GM12873 (cell line): ENCODE data around the gene RAB22A.

Source experiments
- TF ChIP-seq, protein P1 (sequence below): IDR thresholded peaks from 2 replicates; pipeline ENCODE4 v1.5.1; 2012; ENCODE audit warnings: low read depth, mild to moderate bottlenecking, moderate library complexity, low read length, control low read depth; ENCODE audit not compliant: insufficient read depth; ENCODE audit errors: missing control alignments

The RAB22A gene

DNA sequence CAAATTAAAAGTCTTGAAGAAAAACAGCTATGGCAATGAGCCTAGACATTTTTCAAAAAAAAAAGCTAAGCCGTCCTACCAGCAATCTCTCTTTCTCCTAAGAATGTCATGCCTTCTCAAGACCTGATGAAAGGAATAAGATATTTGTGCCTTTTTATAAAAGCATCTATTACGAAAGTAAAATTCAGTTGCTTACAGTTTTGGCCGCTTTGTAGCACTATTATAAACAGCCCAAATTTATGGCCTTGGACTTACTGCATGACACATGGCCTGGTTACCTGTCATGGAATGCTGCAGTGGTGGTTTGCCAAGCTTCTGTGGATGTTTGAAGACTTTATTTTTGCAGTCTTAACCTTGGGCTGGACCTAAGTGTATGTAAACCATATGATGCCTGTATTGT lies 57.4 kb downstream of the RAB22A start:
- TF ChIP-seq, protein P1, sequence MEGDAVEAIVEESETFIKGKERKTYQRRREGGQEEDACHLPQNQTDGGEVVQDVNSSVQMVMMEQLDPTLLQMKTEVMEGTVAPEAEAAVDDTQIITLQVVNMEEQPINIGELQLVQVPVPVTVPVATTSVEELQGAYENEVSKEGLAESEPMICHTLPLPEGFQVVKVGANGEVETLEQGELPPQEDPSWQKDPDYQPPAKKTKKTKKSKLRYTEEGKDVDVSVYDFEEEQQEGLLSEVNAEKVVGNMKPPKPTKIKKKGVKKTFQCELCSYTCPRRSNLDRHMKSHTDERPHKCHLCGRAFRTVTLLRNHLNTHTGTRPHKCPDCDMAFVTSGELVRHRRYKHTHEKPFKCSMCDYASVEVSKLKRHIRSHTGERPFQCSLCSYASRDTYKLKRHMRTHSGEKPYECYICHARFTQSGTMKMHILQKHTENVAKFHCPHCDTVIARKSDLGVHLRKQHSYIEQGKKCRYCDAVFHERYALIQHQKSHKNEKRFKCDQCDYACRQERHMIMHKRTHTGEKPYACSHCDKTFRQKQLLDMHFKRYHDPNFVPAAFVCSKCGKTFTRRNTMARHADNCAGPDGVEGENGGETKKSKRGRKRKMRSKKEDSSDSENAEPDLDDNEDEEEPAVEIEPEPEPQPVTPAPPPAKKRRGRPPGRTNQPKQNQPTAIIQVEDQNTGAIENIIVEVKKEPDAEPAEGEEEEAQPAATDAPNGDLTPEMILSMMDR: no peak

DNA sequence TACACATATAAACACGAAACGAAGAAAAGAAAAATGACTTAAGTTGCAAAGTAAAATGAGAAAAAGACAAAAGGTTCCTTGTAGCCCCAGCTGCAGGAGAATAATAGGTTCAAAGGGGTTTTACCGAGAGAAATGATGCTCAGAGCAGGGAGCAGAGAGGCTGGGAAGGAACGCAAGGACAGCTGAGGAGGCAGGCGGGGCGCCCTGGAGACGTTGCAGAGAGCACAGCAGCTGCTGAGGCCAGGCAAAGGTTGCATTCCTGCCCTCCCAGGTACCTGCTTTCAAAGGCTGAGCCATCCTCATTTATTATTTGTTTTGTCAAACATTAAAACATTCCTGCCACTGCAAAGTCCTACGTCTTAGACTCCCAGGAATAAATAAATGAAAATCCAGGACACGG lies 63.3 kb downstream of the RAB22A start:
- TF ChIP-seq, protein P1: no peak

DNA sequence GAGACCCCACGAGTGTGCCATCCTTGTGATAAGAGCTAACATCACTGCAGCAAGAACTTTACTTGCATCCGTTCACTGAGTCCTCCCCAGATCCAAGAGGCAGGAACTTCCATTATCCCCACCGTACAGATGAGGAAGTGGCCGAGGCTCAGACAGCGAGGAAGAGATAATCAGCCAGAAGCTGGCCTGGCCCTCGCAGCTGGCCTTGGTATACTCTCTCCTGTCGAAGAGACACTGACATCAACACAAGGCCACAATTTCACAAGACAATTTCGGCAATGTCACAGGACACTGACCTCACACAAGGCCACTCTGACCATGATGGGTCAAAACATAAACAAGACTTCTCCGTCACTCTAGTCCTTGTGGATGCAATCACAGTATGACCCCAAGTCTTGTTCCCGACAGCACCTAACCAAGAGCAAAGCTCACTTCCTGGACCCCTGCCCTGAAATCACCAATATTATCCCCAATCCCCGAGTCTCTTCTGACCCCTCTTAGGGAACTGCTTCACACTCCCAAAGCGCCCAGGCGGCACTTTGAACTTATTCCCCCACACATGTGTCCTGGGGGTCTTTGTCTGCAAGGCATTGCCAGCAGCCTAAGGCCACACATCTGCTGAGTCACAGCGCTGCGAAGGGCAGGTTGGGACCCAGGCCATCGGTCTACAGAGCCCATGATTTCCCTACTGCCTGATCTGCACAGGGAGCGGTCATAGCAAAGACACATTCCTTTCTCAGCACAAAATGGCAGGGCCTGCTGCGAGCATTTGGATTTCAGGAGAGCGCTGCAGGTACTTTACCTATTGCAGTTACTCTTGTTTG lies 64.7 kb downstream of the RAB22A start:
- TF ChIP-seq, protein P1: no peak

DNA sequence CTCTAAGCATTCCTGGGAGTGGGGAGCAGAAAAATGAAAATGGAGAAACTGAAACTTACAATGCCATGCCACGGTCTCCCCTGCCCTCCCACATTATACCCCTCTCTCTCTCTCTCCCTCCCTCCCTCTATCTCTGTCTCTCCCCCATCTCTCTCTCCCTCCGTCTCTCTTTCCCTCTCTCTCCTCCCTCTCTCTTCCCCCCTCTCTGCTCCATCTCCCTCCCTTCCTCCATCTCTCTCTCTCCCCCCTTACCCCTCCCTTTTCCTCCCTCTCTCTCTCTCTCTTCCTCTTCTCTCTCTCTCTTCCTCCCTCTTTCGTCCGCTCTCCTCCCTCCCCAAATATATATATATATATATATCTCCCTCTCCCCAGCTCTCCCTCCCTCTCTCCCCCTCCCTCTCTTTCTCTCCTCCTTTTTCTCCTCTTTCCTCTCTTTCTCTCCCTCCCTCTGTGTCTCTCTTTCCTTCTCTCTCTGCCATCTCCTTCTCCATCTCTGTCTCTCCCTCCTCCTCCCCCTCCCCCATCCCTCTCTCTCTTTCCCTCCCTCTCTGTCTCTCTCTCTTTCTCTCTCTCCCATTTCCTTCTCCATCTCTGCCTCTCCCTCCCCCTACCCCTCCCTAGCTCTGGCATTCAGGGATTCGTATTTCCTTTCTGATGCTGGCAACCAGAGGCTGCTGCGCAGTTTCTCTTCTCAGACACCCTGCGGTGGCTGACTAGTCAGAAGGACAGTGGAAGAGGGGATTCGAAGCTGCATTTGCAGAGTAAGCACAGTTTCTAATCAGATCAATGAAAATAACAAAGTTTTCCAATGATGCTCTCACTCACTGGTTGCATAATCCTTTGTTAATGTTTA lies 65.6 kb downstream of the RAB22A start:
- TF ChIP-seq, protein P1: no peak

DNA sequence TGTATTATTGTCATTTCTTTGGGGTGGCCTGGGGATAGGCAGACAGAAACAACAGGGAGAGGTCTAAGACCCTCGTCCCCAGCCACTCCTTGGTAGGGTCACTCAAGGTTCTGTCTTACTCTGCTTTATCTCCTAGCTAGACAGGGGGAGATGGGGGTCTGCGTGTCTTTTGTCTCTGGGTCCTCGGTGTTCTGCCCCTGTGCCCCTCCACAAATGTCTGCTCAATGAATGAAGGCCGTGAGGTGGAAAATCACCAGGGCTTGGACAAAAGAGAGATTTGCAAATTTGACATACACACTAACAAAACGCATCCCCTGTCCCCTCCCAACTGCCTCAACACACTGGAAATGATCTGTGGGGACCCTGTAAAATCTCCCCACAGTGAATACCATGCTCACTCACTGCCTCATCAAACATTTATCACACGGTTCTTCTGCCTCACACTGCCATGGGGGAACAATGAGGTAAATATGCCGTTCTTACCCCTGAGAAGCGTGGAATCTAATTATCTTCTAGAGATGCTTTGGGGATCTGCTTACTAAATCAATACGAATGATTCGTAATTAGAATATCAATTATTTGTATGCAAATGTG lies 66.3 kb downstream of the RAB22A start:
- TF ChIP-seq, protein P1: no peak

DNA sequence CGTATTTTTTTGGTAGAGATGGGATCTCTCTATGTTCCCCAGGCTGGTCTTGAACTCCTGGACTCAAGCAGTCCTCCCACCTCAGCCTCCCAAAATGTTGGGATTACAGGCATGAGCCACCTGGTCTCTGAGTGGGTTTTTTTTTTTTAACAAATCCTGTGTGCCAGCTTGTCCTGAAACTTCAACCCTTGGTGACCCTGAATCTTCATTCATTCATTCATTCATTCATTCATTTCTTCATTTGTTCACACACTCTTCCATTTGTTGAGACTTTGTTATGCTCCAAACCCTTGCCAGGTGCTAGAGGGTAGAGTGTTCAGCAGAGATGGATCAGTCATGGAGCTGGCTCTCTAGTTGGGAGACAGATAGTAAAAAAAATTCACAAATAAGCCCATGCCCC lies 67.5 kb downstream of the RAB22A start:
- TF ChIP-seq, protein P1: no peak
